Stimulated activated naive CD4-positive, alpha-beta T cell (primary cell): ENCODE data around the gene ABR.
"Not testable (repeated sequence)": the region's sequence is repeated elsewhere in the genome, so short reads cannot be mapped to it uniquely, and the experiment has no call there.

Experiments
- DNase-seq, 6 experiments: peaks; one replicate each; lab custom pipeline; 2025; lab: John Stamatoyannopoulos, UW

ABR gene

GRCh38 chr17:1147664-1148063 is 32.1 kb downstream of the ABR start:
- DNase-seq: no peak

- no peak for DNase-seq
Observed at GRCh38 chr17:1146561-1147265, 33.1 kb downstream of the ABR start.

- DNase-seq: no peak
Observed at GRCh38 chr17:1145311-1145986, 34.3 kb downstream of the ABR start.

GRCh38 chr17:1144162-1144561 is 35.6 kb downstream of the ABR start:
- DNase-seq: no peak

- DNase-seq: no peak
Observed at GRCh38 chr17:1143573-1143972, 36.2 kb downstream of the ABR start.

GRCh38 chr17:1142561-1142971 is 37.2 kb downstream of the ABR start:
- DNase-seq: no peak

- peak in 4 of 6 experiments; percentile 5 to 41 (median 23) for DNase-seq
Observed at GRCh38 chr17:1137465-1137894, 42.3 kb downstream of the ABR start.

- no peak for DNase-seq
Observed at GRCh38 chr17:1136748-1137147, 43.0 kb downstream of the ABR start.

GRCh38 chr17:1134634-1135324 is 45.0 kb downstream of the ABR start:
- DNase-seq: no peak

- DNase-seq: no peak
Observed at GRCh38 chr17:1130191-1130590, 49.6 kb downstream of the ABR start.

GRCh38 chr17:1128463-1128862 is 51.3 kb downstream of the ABR start:
- not testable (repeated sequence) for DNase-seq

GRCh38 chr17:1126801-1127550 is 52.8 kb downstream of the ABR start:
- no peak for DNase-seq

- DNase-seq: no peak
Observed at GRCh38 chr17:1126250-1126797, 53.5 kb downstream of the ABR start.

GRCh38 chr17:1125788-1126145 is 54.0 kb downstream of the ABR start:
- DNase-seq: no peak

GRCh38 chr17:1124896-1125787 is 54.6 kb downstream of the ABR start:
- DNase-seq: no peak

- no peak for DNase-seq
Observed at GRCh38 chr17:1123921-1124715, 55.7 kb downstream of the ABR start.

GRCh38 chr17:1123393-1123831 is 56.4 kb downstream of the ABR start:
- DNase-seq: no peak

- peak; percentile 50 to 83 (median 72) for DNase-seq
Observed at GRCh38 chr17:1122533-1123392, 57.0 kb downstream of the ABR start.

GRCh38 chr17:1121442-1121817 is 58.4 kb downstream of the ABR start:
- not testable (repeated sequence) for DNase-seq
